Stomach (tissue), 9 donors: ENCODE data around the gene EHD2. TPM values are rescaled to one million over a fixed set of nuclear protein-coding genes. Genes with fewer than 3 reads are reported as not detected.
"Not testable (repeated sequence)": the region's sequence is repeated elsewhere in the genome, so short reads cannot be mapped to it uniquely, and the experiment has no call there.

ENCODE experiments used
- DNase-seq, 2 donors: peaks; one replicate each; pipeline versions ENCODE4 v3.0.0 to v3.0.0-alpha.2; 2013 to 2019
- H3K27ac ChIP-seq, 5 donors: fragments of 200-600 bp in 4 of 5; sonication (generic) in 4 of 5; one replicate each; pipeline ENCODE4 v1.5.1; 2013 to 2019; ENCODE audit warnings: mild to moderate bottlenecking in 1 of 5, moderate library complexity in 1 of 5
- H3K27me3 ChIP-seq, 3 donors: fragments of 200-600 bp; sonication (generic); one replicate each; pipeline ENCODE4 v1.5.1; 2017 to 2019; ENCODE audit warnings: mixed run types in 1 of 3
- H3K36me3 ChIP-seq, 4 donors: fragments of 200-600 bp; sonication (generic); 1 replicate in 3 of 4; 2 replicates in 1 of 4; pipeline ENCODE4 v1.5.1; 2016 to 2019
- H3K4me1 ChIP-seq, 4 donors: fragments of 200-600 bp; sonication (generic); one replicate each; pipeline ENCODE4 v1.5.1; 2016 to 2019
- H3K4me3 ChIP-seq, 4 donors: fragments of 200-600 bp; sonication (generic) in 3 of 4; one replicate each; pipeline ENCODE4 v1.5.1; 2016 to 2019; ENCODE audit warnings: mild to moderate bottlenecking in 1 of 4
- H3K9me3 ChIP-seq, 4 donors: fragments of 200-600 bp; sonication (generic); one replicate each; pipeline ENCODE4 v1.5.1; 2016 to 2019
- CTCF ChIP-seq, 7 experiments: fragments of 450-650 bp in 4 of 7; fragments of 200-600 bp in 3 of 7; sonication (generic) in 3 of 7; IDR thresholded peaks; one replicate each; pipeline ENCODE4 v1.5.1; 2016 to 2019; ENCODE audit warnings: antibody characterized with exemption in 7 of 7, control low read depth in 2 of 7, mild to moderate bottlenecking in 1 of 7
- EP300 ChIP-seq: sonication (generic); formaldehyde crosslinking; IDR thresholded peaks from one replicate; pipeline ENCODE4 v1.6.1; 2017; ENCODE audit warnings: antibody characterized with exemption
- POLR2A ChIP-seq, 4 donors: fragments of 450-650 bp; IDR thresholded peaks; one replicate each; pipeline ENCODE4 v1.6.1; 2016; ENCODE audit warnings: antibody characterized with exemption in 4 of 4, control low read depth in 2 of 4, mild to moderate bottlenecking in 1 of 4, moderate library complexity in 1 of 4
- POLR2AphosphoS5 ChIP-seq, 3 donors: sonication (generic); formaldehyde crosslinking; IDR thresholded peaks; one replicate each; pipeline ENCODE4 v1.6.1; 2016; ENCODE audit warnings: antibody characterized with exemption in 3 of 3
- WGBS, 5 donors: extraction: QIAGEN DNeasy Blood & Tissue Kit in 3 of 5; methylation state at CpG; one replicate each; pipeline versions ENCODE4 v1.1.5 to v1.1.7; 2013 to 2018; 5-methylcytosine and 5-hydroxymethylcytosine counted together
- intact Hi-C: fragments of 100-400 bp; cut with DNase I; formaldehyde crosslinking; loops from one replicate; pipeline ENCODE4 v1.15.1; 2023; ENCODE audit warnings: low total_unique reads
- polyA plus RNA-seq, 3 donors: library from polyadenylated mRNA; stranded (reverse); fragments of 200-250 nt; gene quantifications; one replicate each; pipeline ENCODE4 v1.2.3, GENCODE V29; 2013
- total RNA-seq, 5 donors: library from RNA; depleted of rRNA; stranded (reverse); fragments of >200 nt; gene quantifications; one replicate each; pipeline versions ENCODE4 v1.1.0 to v1.2.3, GENCODE V29; 2014 to 2016
- donor health status: healthy with polysubstance abuse.
- donor health status: Bipolar disorder and iron deficiency.
- donor health status: healthy.

Gene EHD2
- total and polyA plus RNA-seq, 8 donors = 24.5 to 334 (median 38.5) TPM

DNA sequence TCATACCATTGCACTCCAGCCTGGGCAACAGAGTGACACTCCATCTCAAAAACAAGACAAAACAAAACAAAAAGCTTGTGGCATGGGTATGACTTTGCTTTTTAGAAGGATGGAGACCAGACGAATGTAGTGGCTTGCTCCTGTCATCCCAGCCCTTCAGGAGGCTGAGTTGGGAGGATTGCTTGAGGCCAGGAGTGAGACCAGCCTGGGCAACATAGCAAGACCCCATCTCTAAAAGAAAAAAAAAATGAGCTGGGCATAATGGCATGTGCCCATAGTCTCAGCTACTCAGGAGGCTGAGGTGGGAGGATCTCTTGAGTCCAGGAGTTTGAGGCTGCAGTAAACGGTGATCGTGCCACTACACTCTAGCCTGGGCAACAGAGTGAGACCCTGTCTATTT is 48.9 kb downstream of the EHD2 start:
- H3K27me3 ChIP-seq = no peaks in the 10 kb centered on the region
- intact Hi-C loops = no loop called here
- no peak for TF ChIP-seq CTCF (IDR thresholded peaks at IDR 0.05)
- no peak for TF ChIP-seq POLR2A (IDR thresholded peaks at IDR 0.05)
- no peak for TF ChIP-seq EP300
- TF ChIP-seq POLR2AphosphoS5 (IDR thresholded peaks at IDR 0.05) = no peak
- H3K4me1 ChIP-seq = peaks cover 0 to 10% (median 0%) of the 10 kb centered on the region in 4 donors
- DNase-seq = no peak
- H3K4me3 ChIP-seq = no peak overlapping the region
- no peak overlapping the region for H3K27ac ChIP-seq
- H3K9me3 ChIP-seq = no peaks in the 10 kb centered on the region
- WGBS, 5 donors = 51 to 89% (median 81%) methylated on average over 2 to 3 of the region's 3 CpGs
- H3K36me3 ChIP-seq = peaks cover 16 to 35% (median 34%) of the 10 kb centered on the region in 4 donors

GRCh38 chr19:47762615-47763308 is 49.5 kb downstream of the EHD2 start:
- H3K27me3 ChIP-seq = no peaks in the 10 kb centered on the region
- no peaks in the 10 kb centered on the region for H3K9me3 ChIP-seq
- peaks cover 10 to 29% (median 28%) of the 10 kb centered on the region in 4 donors for H3K36me3 ChIP-seq
- WGBS, 5 donors = 49 to 63% (median 58%) methylated on average over 18 of the region's 18 CpGs
- intact Hi-C loops = no loop called here
- peak overlapping the region in 1 of 5 donors; percentile 28 for H3K27ac ChIP-seq
- DNase-seq = peak in 1 of 2 donors; percentile 52
- TF ChIP-seq POLR2A (IDR thresholded peaks at IDR 0.05) (no peak), EP300 (no peak), CTCF (IDR thresholded peaks at IDR 0.05) (no peak), POLR2AphosphoS5 (IDR thresholded peaks at IDR 0.05) (peak in 1 of 3 donors; percentile 17)
- H3K4me3 ChIP-seq = no peak overlapping the region
- H3K4me1 ChIP-seq = peaks cover 0 to 10% (median 0%) of the 10 kb centered on the region in 4 donors

GRCh38 chr19:47764705-47765104 is 51.5 kb downstream of the EHD2 start:
- 74 to 93% (median 86%) methylated on average over 3 of the region's 3 CpGs for WGBS, 5 donors
- H3K27me3 ChIP-seq, H3K27ac ChIP-seq, H3K4me3 ChIP-seq, intact Hi-C loops, H3K36me3 ChIP-seq, DNase-seq, H3K9me3 ChIP-seq: not testable (repeated sequence)
- peaks cover 0 to 10% (median 0%) of the 10 kb centered on the region in 4 donors for H3K4me1 ChIP-seq

DNA sequence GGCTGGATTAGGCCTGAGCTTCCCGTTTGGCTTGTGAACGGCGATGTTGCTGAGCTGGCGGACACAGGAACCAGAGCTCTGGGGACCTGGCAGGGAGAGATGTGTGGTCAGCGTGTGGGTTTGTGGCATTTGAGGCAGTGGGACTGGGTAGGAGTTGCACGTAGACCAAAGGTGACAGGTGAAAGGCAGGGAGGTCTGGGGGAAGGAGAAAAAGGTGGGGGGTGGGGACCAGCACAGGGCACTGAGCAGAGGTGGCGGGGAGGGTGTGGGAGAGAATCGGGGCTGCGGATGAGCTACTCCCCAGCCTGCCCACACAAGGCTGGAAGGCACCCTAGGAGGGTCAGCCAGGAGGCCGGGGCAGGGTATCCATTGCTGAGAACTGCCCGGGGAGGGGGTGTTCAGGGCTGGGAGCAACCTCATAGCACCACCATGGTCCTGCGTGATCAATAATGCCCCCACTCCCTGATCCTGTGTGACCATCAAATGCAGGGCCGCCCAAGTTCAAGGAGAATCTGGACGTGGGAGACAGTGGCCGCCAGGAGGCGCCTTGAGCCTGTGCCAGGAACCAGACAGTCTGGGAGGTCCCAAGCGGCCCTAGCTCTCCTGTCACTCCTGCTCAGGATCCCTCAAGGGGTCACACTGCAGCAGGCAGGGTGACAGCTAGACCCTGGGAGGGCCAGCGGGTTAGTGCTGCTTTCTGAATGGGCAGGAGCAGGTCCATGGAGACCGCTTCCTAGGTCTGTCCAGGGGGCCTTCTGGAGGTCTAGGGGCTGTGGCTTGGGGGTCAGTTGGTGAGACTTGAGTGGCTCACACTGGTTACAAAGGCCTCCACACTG is 52.5 kb downstream of the EHD2 start:
- intact Hi-C loops = no loop called here

More for the DNA sequence above, 52.5 kb downstream of the EHD2 start:
- Histone ChIP-seq H3K4me1 (peaks cover 0 to 19% (median 4%) of the 10 kb centered on the region in 4 donors), H3K9me3 (no peaks in the 10 kb centered on the region), H3K36me3 (no peaks in the 10 kb centered on the region), H3K27ac (no peak overlapping the region), H3K4me3 (no peak overlapping the region), H3K27me3 (no peaks in the 10 kb centered on the region)
- DNase-seq = peak; percentile 72 to 85
- no peak for TF ChIP-seq POLR2A (IDR thresholded peaks at IDR 0.05)
- TF ChIP-seq CTCF (IDR thresholded peaks at IDR 0.05) = peak in 5 of 7 experiments; percentile 61 to 74 (median 69)
- TF ChIP-seq EP300 = no peak
- no peak for TF ChIP-seq POLR2AphosphoS5 (IDR thresholded peaks at IDR 0.05)
- 20 to 27% (median 26%) methylated on average over 13 to 19 of the region's 19 CpGs for WGBS, 5 donors
